Measurements from ENCODE around the gene THEM4.
"Not testable (repeated sequence)": the region's sequence is repeated elsewhere in the genome, so short reads cannot be mapped to it uniquely, and the experiment has no call there.

Gene THEM4

GRCh38 chr1:151934048-151934493 lies 24.8 kb upstream of the THEM4 start:
- no peak for DNase-seq (ENCODE audit: low read depth)

DNA sequence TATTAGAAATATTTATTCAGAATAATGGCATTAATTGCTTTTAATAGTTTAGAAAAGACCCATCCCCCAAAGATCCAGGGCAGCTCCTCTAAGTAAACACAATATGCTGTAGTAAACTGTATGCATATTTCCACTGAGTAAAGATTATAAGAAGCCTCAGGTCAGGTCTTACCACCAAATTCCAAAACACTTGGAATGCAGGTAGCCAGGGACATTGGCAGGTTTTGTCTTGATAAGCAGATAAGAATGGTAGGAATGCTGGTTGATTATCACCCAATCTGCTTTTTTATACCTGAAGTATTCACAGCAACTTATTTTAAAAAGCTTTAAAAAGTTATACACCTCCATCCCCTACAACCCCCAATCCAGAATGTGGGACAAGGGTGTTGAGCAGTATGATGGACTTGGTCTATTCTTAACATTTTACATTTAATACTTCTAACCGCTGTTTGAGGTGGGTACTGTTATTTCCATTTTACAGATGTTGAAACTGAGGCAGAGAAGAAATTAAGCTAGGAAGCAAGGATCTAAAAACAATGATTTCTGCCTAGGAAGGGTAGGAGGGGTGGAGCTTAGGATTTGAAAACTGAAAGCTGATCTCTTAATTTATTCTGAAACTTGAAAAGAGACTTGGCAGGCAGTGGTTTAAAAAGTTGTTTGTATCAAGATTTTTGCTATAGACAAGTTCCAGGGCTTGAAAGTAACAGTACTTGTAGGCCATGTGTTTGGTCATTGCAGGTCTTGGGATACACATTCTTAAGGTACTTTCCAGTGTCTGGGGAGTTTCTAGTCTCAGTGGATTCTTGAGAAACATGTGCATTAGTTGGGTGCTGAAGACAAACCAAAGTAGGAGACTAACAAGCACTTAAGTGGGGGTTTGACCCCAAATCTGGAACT lies 15.6 kb upstream of the THEM4 start:
- DNase-seq (ENCODE audit: low read depth): no peak

GRCh38 chr1:151923422-151923821 lies 14.1 kb upstream of the THEM4 start:
- no peak for DNase-seq (ENCODE audit: low read depth)

DNA sequence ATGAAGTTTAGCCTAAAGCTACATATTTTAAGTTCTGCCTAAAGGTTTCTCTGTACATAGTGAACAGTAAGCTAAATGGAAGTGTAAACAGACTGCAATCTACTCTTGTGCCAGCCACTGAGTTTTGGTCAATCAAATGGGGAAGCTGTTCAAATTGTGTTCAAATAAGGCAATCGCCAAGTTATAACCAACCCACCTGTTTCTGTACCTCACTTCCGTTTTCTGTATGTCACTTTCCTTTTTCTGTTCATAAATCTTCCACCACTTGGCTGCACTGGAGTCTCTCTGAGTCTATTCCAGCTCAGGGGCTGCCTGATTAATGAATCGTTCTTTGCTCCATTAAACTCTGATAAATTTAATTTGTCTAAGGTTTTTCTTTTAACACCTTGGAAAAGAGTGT lies 10.8 kb upstream of the THEM4 start:
- DNase-seq (ENCODE audit: low read depth): no peak

- no peak for DNase-seq (ENCODE audit: low read depth)
Measured at GRCh38 chr1:151918819-151919610, 9.7 kb upstream of the THEM4 start.

- DNase-seq (ENCODE audit: low read depth): no peak
Measured at GRCh38 chr1:151918156-151918555, 8.8 kb upstream of the THEM4 start.

GRCh38 chr1:151916726-151917370 lies 7.5 kb upstream of the THEM4 start:
- no peak for DNase-seq (ENCODE audit: low read depth)

DNA sequence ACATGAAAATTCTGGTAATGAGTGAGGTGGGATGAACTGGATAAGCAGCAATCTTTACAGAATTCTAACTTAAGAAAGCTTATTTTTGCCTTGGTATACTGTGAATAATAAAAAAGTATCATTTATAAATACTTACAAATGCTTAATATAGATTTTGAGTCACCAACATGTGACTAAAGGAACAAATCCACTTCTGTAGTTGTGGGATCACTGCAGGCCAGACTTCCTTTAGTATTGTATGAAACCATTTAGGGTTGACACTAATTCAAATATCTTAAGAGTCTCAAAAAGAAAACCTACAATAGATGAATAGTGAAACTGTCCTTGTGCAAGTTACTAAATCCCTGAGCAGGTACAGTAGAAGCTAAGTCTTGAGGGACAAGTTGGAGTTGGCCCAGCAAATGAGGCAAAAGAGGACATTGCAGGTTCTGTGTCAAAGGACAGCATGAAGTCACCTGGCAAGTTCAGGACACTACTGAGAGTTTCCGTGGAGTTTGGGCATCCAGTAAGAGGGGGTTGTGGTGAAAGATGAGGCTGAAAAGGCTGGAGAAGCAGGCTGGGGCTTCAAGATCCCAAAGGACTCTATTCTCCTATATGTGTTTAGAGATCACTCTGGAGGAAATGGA lies 5.9 kb upstream of the THEM4 start:
- no peak for DNase-seq (ENCODE audit: low read depth)

- DNase-seq (ENCODE audit: low read depth): no peak
Measured at GRCh38 chr1:151914076-151914475, 4.8 kb upstream of the THEM4 start.

- DNase-seq (ENCODE audit: low read depth): no peak
Measured at GRCh38 chr1:151912973-151913372, 3.7 kb upstream of the THEM4 start.

- DNase-seq (ENCODE audit: low read depth): no peak
Measured at GRCh38 chr1:151908228-151908691, 1.1 kb downstream of the THEM4 start.

- DNase-seq (ENCODE audit: low read depth): no peak
Measured at GRCh38 chr1:151907363-151908139, 1.8 kb downstream of the THEM4 start.

GRCh38 chr1:151906324-151906645 lies 3.0 kb downstream of the THEM4 start:
- DNase-seq (ENCODE audit: low read depth): not testable (repeated sequence)

DNA sequence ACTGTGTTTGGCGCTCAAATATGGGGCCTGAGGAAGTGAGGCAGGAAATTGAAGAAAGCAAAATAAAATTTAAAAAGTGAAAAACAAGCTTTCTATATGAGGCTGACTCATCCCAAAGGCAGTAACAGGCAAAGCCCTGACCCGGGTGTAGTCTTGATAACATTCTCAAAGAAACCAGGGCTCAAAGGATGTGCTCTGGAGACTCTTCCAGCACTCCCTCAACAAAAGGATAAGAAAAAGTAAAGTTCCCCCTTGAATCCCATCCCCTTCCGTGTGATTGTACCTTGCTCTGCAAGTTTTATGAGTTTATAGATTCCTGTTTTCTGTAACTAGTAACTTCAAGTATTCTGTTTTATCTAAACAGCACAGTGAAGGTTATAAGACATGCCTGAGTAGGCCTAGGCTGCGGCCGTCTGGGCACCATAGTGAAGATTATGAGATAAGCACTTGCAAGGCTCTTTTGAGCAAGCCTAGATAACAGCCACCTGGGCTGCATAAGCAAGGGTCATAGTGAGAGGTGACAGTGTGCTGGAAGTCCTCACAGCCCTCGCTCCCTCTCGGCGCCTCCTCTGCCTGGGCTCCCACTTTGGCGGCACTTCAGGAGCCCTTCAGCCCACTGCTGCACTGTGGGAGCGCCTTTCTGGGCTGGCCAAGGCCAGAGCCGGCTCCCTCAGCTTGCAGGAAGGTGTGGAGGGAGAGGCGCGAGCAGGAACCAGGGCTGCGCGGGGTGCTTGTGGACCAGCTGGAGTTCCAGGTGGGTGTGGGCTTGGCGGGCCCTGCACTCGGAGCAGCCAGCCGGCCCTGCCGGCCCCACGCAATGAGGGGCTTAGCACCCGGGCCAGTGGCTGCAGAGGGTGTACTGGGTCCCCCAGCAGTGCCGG lies 3.6 kb downstream of the THEM4 start:
- DNase-seq (ENCODE audit: low read depth): not testable (repeated sequence)

DNA sequence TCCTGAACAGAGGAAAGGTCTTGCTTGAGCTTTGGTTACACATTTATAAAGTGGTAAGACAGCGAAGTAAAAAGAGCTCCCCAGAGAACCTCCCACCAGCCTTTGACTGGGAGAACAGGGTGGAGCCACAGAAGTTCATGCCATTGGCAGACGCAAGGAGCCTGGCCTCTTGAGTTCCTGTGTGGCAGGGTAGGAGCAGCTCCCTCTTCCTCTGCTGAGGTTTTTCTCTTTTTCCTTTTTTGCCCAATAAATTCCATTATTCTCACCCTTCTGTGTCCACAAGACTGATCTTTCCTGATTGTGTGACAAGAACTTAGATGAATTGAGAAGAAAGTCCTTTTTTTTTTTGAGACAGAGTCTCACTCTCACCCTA lies 4.3 kb downstream of the THEM4 start:
- DNase-seq (ENCODE audit: low read depth): no peak

DNA sequence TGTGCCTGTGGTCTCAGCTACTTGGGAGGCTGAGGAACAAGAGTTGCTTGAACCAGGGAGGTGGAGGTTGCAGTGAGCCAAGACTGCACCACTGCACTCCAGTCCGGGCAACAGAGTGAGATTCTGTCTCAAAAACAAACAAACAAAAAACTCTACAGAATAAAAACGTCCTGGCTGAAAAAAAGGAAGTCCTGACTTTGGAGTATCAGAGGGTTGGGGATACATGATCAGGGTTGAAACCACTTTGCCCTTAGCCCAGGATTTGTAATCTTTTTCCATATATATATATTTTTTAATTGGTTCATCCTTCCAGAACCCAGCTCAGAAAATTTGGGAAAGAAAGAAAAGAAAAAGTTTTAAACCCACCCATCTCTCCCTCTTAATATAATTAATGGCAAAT lies 6.5 kb downstream of the THEM4 start:
- no peak for DNase-seq (ENCODE audit: low read depth)

GRCh38 chr1:151900804-151901203 lies 8.5 kb downstream of the THEM4 start:
- DNase-seq (ENCODE audit: low read depth): not testable (repeated sequence)

- no peak for DNase-seq (ENCODE audit: low read depth)
Measured at GRCh38 chr1:151898519-151898991, 10.8 kb downstream of the THEM4 start.

- DNase-seq (ENCODE audit: low read depth): no peak
Measured at GRCh38 chr1:151897991-151898431, 11.3 kb downstream of the THEM4 start.
